LNCaP clone FGC (cell line): Measurements from ENCODE around the gene CAPSL.
A peak's percentile ranks its signal among the peaks of the same experiment; 100 is the strongest.
"Not testable (repeated sequence)": the region's sequence is repeated elsewhere in the genome, so short reads cannot be mapped to it uniquely, and the experiment has no call there.

Experiments used
- DNase-seq: peaks from one replicate; pipeline ENCODE4 v3.0.0-alpha.2; 2011; ENCODE audit warnings: low read depth
- H3K4me3 ChIP-seq: 2 replicates; pipeline ENCODE4 v1.5.1; 2011; ENCODE audit warnings: mild to moderate bottlenecking, low read depth, low read length, control low read depth
- CTCF ChIP-seq: IDR thresholded peaks from 2 replicates; pipeline ENCODE4 v1.5.1; 2012; ENCODE audit warnings: mild to moderate bottlenecking; ENCODE audit not compliant: control insufficient read depth, insufficient read depth; ENCODE audit errors: extremely low read depth

The CAPSL gene

GRCh38 chr5:35938568-35939227 lies at the start of gene CAPSL:
Gene CAPSL (minus strand): TSS chr5:35938622. CDS start chr5:35921120, 17,502 bp downstream.
- TF ChIP-seq CTCF: no peak
- H3K4me3 ChIP-seq: no peak within 1 kb of the TSS
- peak; percentile 96 for DNase-seq

- no peak for DNase-seq
- no peak for TF ChIP-seq CTCF
- H3K4me3 ChIP-seq: no peak overlapping the region
Measured at GRCh38 chr5:35987776-35988175, 49.4 kb upstream of the CAPSL start.

GRCh38 chr5:35979715-35980114 lies 41.3 kb upstream of the CAPSL start:
- DNase-seq: no peak
- H3K4me3 ChIP-seq: no peak overlapping the region
- TF ChIP-seq CTCF: no peak

DNA sequence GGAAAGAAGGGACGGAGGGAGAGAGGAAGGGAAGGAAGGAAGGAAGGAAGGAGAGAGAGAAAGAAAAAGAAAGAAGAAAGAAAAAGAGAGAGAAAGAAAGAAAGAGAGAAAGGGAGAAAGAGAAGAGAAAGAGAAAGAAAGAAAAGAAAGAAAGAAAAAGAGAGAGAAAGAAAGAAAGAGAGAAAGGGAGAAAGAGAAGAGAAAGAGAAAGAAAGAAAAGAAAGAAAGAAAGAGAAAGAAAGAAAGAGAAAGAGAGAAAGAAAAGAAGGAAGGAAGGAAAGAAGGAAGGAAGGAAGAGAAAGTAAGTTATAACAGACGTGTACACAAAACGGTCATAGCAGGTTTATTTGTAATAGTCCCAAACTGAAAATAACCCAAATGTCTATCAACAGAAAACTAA lies 38.4 kb upstream of the CAPSL start:
- not testable (repeated sequence) for H3K4me3 ChIP-seq, DNase-seq

- no peak for TF ChIP-seq CTCF
- no peak for DNase-seq
- no peak overlapping the region for H3K4me3 ChIP-seq
Measured at GRCh38 chr5:35974570-35974969, 36.1 kb upstream of the CAPSL start.

DNA sequence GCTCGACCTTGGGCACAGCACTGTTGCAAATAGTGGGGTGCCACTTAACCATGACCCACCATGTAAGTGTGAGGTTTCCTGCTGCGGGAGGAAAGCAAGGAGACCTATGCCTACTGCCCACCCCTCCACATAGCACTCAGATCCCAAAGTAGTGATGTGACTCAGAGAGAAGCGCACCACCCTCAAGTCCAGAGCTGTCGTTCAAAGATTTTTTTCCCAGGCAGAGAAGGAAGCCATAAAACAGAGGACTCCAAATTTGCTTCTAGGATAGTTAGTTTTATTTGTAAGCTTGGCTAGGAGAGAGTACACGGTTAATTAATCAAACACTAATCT lies 33.4 kb upstream of the CAPSL start:
- no peak overlapping the region for H3K4me3 ChIP-seq
- no peak for TF ChIP-seq CTCF
- DNase-seq: no peak

DNA sequence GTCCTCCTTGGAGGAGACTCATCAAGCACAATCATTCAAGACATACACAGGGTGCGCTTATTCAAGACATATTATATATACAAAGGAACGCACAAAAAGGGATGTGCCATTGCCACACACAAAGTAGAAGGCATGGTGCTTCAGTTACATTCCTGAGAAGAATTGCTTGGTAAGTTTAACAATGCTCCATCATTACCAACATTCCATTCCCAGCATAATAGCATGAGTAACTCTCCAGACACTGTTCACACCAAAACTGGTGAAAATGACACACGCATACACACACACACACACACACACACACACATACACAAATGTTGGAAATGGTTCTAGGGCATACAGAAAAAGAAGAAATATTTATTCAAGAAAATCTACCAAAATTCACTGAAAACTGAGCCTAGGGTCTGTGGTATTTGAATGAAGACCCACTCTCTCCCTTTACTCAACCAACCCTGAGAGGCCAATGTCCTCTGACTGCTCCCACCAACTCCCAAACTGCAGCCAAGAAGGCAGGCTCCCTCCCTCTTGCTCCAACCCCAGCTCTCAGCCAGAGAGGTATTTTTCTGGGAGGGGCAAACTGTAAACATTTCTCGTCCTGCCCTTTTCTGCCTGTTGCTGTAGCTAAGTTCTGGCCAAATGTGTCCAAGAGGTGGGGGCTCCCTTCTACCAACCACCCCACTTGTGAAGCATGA lies 32.9 kb upstream of the CAPSL start:
- no peak for DNase-seq
- H3K4me3 ChIP-seq: no peak overlapping the region
- TF ChIP-seq CTCF: no peak
